Stimulated activated CD4-positive, alpha-beta T cell treated with anti-CD3 and anti-CD28 coated beads, Interleukin-4, amount 100 ng/mL, for 48 hours (primary cell): Measurements from ENCODE around the gene FBXL2.
"Not testable (repeated sequence)": the region's sequence is repeated elsewhere in the genome, so short reads cannot be mapped to it uniquely, and the experiment has no call there.

Experiments
- DNase-seq, 2 donors: peaks; one replicate each; pipeline ENCODE4 v3.0.0-alpha.2; 2020; ENCODE audit warnings: low read depth in 2 of 2

FBXL2 gene

DNA sequence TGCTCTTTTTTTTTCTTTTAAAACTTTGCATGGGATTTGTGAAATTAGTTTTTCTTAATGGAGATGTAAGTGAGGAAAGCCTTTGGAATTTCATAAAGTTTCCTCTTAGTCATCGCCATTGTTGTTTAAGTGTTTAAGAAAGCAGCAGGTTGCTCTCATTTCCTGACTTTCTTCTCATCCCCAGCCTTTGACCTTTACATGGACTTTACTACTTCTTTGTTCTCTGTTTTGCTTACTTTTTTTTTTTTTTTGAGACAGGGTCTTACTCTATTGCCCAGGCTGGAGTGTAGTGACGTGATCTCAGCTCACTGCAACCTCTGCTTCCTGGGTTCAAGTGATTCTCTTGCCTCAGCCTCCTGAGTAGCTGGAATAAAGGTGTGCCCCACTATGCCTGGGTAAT is 38.6 kb downstream of the FBXL2 start:
- no peak for DNase-seq

DNA sequence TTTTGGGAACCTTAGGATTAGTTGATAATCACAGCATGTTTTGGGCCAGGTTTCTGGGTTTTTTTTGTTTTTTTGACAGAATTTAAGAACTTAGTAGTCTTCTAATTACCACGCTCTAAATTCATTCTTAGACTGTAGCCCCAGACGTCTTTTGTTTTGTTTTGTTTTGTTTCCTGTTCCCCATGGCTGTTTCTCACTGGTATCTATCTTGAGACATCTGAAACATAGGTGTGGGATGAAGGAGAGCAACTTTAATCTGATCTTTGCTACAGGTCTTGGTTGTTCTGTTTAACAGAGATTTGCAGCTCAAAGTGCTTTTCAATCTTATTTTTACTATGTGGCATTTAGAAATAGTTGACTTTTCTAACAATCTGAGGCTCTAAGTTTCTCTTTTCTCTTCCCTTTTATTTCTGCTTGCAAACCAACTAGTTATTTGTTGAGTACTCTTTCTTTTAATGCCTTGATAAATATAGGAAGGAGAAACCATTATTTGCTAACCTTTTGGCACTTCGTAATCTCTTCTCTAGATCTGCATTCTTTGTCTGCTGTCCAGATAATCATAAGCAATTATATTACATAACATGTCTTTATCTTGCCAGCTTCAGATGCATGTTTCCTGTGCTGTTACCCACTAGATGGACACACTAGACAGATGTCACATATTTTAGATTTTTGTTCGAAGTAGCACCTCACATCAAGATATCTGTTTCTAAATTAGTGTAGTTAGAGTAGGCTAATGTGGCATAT is 40.9 kb downstream of the FBXL2 start:
- DNase-seq: no peak

DNA sequence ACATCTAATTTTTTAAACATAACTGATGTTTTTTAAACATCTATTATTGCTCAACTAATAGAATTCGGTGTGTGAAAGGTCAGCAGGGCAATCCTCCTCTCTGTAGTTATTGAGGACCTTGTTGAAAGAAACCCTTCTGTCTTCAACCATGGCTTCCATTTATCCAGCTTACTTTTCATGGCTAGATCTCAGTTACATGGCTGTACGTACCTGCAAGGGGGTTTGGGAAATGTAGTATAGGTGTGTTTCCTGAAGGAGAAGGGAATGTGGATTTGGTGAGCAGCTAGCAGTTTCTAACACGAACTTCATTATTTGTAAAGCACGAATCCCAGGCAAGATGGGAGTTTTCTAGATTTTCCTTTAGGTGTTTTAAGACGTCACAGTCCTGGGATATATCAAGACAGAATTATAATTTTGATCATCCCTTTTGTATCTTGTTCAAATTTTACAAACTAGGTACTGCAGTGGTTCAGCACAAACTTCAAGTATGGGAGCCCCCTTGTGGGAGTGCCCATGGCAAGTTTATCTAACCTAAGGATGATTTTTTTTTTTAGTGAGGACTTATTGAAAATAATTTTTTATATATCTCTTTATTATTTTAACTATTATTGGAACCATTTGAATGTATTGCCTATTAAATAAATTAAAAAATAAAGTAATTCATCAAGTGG is 41.6 kb downstream of the FBXL2 start:
- no peak for DNase-seq

DNA sequence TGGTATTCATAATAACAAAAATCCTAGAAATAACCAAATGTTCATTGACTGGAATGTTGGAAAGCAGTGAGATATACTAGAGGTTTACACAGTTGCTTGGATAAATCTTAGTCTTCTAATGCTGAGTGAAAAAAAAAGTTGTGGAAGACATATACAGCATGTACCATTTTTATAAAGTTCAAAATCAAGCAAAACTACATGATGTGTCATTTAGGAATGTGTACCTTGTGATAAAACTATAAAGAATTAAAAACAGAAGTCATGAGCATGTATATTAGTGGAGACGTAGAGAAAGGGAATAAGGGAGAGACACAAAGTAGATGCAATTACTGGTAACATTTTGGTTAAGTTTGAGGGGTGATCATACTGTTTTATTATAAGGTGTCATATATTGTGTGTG is 45.2 kb downstream of the FBXL2 start:
- DNase-seq: no peak

DNA sequence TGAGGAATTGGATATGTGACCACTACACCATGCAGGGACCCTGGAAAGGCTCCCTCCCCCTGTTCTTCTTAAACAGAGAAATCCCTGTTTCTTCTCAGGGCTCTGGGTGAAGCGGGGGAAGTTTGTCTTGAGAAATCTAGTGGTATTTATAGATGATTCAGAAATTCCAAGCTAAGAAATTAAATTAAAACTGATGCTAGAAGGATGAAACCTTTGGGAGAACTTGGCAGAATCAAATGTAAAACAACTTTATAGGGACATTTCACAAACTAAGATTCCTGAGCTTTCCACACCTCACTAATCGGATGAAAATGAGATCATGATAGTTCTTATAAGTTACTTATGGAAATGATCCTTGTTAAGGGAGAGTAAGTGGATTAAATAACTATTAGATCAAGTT is 54.2 kb downstream of the FBXL2 start:
- no peak for DNase-seq

DNA sequence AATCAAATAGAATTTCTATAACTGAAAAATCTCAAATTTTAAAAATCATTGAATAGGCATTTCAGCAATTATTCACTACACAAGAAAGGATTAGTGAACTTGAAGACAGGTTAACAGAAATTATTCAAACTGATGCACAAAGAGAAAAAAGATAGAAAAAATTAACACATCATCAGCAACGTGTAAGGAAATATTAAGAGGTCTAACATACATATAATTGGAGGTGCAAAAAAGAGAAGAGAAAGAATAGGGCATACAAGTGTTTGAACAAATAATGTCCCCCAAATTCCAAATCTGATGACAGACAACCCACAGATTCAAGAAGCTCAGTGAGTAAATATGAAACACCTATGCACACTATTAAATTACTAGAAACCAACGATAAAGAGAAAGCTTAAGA is 57.1 kb downstream of the FBXL2 start:
- DNase-seq: no peak

DNA sequence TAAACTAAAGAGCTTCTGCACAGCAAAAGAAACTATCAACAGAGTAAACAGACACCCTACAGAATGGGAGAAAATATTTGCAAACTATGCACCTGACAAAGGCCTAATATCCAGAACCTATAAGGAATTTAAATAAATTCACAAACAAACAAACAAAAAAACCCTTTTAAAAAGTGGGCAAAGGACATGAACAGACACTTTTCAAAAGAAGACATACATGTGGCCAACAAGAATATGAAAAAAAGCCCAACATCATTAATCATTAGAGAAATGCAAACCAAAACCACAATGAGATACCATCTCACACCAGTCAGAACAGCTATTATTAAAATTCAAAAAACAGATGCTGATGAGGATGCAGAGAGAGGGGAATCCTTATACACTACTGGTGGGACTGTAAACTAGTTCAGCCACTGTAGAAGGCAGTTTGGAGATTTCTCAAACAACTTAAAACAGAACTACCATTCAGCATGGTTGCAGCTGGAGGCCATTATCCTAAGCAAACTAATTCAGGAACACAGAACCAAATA is 61.8 kb downstream of the FBXL2 start:
- not testable (repeated sequence) for DNase-seq

DNA sequence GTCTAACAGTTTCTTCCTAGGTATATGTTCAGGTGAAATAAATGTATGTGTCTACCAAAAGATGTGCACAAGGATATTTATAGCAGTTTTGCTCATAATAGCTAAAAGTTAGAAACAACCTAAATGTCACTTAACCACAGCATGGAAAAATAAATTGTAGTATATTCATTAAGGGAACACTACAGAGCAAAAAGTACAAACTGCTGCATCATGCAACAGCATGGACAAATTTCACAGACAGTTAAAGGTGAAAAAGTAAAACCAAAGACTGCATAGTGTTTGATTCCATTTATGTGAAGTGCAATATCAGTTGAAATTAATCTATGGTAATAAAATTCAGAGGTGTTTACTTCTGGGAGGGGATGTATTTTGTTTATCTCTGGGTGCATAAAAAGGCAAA is 62.5 kb downstream of the FBXL2 start:
- DNase-seq: no peak

DNA sequence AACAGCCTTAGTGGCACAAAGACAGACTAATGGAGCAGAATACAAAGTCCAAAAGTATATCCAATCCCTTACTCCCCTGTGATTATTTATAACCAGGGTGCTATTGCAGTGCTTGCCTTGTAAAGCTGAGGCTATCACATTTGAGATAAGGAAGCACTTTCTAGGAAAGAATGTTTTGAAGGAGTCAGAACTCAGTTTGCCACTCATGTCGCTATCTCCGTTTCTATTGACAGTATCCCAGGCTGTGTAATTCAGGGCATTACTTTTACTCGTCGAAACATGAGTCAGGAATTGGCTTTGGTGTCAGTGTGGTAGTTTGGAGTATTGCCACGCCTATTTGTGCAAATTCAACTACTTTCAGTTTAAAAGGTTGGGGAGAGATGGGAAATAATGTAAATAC is 78.4 kb downstream of the FBXL2 start:
- no peak for DNase-seq

DNA sequence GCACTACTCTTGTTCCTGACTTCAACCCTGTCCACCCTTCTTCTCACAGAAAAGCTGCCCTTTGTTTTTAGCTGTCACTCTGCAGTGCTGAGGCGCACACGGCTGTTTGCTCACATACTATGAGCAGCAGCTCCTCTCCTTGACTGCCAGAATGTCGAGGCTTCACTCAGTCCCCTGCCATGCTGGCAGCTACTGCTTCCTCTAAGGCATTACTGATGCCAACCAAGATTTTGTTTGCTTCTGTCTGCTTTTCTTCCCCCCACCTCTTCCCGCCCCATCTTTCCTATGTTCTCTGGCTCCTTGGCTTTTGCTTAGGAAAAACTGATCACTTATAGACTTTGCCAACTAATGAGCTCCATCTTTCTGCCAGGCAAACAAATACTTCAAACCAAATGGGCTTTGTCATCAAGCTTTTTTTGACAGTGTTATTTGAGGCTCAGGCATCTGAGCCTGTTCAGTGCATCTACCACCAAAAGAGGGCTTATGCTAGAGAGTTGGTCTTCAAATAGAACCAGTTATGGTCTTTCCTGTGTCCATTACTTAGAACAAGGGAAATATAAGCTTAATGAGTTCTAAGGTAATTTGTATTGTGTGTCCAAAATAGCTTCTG is 81.0 kb downstream of the FBXL2 start:
- no peak for DNase-seq

DNA sequence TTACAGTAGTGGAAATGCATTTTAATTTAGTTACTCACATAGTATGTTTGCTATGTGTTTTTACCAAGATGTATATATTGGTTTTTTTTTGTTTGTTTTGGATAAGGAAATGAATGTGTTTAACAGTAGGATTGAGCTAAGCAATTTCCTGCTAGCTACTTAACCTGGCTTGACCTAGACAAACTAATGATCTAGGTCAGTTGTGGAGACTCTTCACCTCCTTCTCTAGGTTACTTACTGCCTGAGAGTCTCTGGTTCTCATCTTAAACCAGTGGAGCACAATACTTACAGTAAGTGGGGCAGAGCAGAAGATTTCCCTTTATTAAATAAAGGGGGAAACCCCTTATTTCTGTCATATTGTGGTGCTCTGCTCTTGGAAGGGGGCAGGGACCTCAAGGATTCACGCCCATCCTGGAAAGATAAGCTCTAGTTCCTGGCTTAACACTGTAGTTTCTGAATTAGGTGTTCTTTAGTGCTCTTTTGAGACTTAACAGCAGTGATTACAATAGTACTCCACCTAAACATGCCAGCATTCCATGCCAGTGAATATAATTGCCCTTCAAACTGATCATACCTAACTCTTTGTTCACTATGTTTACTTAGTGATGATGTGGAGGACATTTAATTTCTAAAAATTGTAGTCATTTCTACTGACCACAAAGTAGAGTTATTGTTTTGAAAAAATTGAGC is 83.0 kb downstream of the FBXL2 start:
- no peak for DNase-seq

DNA sequence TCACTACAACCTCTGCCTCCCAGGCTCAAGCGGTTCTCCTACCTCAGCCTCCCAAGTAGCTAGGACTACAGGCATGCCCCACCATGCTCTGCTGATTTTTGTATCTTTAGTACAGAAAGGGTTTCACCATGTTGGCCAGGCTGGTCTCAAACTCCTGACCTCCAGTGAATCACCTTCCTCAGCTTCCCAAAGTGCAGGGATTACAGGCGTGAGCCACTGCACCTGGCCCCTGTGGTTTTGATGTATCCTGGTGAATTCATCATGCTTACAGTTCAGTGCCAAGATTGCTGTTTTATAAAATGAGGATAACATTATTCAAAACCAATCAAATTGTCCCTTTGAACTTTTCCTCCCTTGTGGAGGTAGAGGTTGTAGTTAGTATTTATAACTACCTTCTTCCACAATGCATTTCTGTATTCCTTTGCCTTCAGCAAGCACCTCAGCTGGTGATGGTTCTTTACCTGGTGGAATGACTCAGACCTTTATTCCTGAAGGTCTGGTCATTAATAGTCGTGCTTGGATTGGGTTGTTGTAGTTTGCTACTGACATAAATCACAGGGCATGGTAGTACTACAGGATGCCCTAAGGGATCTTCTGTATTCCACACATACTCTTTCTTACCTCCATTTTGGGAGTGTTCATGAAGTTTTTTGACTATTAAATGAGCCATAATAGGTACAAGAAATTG is 86.0 kb downstream of the FBXL2 start:
- no peak for DNase-seq

DNA sequence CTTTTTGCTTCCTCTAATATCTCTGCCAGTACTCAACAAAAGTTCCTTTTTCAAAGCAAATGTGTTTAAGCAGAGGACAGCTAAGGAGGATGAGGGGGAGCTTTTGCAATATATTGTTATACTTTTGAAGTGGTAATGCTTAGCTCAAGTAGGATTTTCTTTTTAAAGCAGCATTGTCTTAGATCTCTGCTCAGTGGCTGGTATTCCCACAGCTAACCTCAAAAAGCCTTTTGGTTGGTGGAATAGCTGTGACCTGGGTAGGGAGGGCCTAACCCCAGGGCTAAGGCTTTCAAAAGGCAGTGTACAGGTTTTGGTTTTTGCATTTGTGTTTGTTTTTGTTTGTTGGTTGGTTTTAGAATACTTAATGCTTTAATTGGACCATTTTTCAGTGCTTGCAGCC is 86.8 kb downstream of the FBXL2 start:
- no peak for DNase-seq

DNA sequence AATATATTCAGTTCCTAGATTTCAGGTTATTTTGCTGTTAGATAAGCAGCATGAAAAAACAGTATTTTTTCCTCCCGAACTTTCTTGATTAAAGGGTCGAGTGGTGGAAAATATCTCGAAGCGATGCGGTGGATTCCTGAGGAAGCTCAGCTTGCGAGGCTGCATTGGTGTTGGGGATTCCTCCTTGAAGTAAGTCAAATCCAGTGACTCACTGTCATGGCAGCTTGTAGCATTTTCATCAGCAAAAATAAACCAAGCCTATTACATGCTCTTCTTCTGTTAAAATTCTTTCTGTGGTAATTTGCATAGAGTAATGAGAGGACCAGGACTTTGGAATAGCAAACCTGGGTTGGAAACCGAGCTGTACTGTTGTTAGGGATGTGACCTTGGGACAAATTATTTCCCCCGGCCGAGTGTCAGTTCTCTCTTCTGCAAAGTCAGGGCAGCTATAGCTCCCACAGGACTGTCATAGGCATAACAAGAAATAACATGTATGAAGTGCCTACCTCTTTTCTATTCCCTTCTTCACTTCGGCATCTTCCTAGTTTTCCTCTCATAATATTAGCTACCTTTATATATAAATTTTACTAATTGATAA is 87.4 kb downstream of the FBXL2 start:
- no peak for DNase-seq

DNA sequence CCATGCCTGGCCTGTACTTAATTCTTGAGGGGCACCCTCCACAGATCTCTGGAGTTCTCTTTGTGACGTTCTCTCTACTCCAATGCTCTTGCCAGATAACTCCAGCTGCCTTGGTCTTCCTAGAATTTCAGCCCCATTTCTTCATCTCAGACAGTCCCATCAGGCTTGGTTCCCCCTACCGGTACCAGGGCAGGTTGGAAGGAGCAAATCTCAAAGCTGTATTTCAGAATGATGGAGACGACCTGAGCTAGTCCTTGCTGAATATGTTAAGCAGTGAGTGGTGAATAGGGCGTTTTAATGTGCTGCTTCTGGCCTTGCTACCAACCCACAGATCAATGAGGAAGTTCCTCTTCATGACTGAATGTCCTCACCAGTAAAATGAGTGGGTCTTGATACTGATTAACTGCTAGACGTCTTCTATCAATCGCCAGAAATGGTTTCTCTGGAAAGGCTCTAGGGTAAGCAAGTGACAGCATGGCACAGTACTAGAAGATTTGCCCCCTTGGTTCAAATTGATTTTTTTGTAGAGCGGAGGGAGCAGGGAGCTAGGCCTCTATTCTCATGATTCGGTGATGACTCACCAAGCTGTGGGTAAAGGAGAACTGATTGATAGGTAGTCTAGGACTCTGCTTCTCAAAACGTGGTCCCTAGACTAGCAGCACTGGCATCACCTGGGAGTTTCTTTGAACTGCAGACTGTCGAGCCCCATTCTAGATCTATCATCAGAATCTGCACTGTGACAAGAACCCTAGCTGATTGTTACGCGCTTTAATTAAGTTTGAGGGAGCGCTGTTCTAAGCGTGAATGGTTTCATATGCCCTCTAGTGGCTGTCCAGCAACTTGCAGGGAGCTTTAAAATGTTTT is 95.2 kb downstream of the FBXL2 start:
- DNase-seq: peak; percentile 9 to 24

DNA sequence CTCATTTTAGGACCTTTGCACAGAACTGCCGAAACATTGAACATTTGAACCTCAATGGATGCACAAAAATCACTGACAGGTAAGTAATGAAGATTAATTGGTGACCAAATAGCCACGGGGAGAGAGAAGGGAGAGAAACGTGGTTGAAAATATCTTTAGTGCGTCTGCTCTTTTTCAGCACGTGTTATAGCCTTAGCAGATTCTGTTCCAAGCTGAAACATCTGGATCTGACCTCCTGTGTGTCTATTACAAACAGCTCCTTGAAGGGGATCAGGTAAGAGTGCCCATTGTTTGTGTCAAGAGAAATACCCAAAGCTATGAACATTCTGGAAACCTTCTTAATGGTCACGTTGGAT is 95.8 kb downstream of the FBXL2 start:
- DNase-seq: no peak

DNA sequence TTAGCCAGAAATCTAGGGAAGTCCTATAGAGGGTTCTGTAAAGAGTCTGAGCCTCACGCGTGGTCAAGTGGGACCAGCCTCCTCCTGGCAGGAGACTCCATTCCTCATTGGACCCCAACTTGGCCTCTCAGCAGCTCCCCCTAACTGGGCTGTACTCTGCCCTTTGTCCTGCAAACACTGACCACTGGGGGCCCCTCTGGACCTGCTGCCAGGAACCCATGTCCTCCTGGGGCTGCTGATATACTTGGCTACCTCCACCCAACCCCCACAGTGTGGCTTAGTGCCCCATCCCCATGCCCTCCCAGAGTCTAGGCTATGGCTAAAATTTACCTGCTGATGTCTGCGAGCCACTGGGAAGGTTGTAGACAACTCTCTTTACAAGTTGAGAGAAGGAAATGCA is 100.2 kb downstream of the FBXL2 start:
- no peak for DNase-seq

DNA sequence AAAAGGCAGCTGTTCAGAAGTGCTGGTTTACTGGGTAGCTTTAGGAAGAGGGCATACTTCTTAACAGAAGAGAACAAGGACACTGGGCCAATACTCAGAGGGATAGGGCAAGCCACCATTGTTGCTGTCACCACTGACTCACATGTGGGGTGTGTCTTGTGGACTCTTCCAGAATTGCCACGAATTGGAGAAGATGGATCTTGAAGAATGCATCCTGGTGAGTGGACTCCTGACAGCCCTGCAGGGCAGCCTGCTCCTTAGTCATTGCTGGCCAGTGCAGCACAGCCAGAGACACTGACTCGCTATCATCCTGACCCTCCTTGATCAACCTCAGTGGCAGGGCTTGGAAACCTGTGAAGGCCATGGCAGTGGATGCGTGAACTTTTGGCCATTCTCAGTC is 100.7 kb downstream of the FBXL2 start:
- no peak for DNase-seq

DNA sequence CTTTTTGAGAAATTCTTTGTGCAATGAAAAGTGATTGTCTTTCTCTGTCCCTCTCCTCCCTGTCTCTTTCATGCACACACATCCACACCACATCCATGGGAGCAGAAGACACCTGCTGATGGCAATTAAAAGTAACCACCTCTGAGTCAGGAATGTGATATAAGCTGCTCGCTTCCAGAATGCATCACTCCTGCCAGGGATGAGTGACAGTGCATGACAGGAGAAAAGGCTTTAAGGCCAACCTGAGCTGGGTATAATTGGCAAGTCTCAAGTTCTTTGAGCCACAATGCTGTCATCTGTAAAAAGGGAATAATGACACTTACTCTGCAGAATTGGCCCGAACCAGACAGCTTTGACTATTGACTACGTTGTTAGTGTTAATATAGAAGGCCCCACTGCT is 103.4 kb downstream of the FBXL2 start:
- no peak for DNase-seq

DNA sequence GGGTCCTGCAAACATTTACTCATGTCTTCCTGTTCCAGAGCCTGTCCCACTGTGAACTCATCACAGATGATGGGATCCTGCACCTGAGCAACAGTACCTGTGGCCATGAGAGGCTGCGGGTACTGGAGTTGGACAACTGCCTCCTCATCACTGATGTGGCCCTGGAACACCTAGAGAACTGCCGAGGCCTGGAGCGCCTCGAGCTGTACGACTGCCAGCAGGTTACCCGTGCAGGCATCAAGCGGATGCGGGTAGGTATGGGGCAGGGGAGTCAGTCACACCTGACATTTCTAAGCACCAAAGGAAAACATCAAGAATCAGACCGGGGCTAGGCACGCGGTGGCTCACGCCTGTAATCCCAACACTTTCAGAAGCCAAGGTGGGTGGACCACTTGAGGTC is 106.7 kb downstream of the FBXL2 start:
- no peak for DNase-seq

DNA sequence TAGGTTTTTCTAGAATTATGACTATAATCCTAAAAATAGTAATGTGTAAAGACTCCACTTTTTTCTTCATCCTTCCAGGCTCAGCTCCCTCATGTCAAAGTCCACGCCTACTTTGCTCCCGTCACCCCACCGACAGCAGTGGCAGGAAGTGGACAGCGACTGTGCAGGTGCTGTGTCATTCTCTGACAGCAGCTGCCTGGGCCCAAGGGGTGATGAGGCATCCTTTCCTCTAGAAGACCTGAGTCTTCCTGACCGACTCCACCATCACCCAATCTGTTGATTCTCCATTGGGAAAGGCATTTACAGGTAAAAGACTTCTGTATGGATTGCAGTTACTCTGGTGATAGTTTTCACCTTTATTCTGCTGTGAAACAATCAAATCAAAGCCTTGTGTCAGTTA is 108.2 kb downstream of the FBXL2 start:
- DNase-seq: peak; percentile 16 to 20
